AG09319 (cell line): ENCODE results near the gene IL18.

Source experiments
- DNase-seq: peaks from one replicate; pipeline ENCODE4 v3.0.0-alpha.2; 2010; ENCODE audit warnings: low read depth; ENCODE audit errors: extremely low read depth
- CTCF ChIP-seq: IDR thresholded peaks from 2 replicates; pipeline ENCODE4 v1.5.1; 2011; ENCODE audit warnings: low read depth, mild to moderate bottlenecking, inconsistent platforms, low read length, moderate library complexity

Gene IL18

GRCh38 chr11:112178428-112178827, 14.5 kb upstream of the IL18 start:
- no peak for DNase-seq
- no peak for TF ChIP-seq CTCF

GRCh38 chr11:112177589-112177988, 13.7 kb upstream of the IL18 start:
- no peak for TF ChIP-seq CTCF
- no peak for DNase-seq

GRCh38 chr11:112176077-112176476, 12.2 kb upstream of the IL18 start:
- DNase-seq = no peak
- TF ChIP-seq CTCF = no peak

GRCh38 chr11:112175599-112175952, 11.7 kb upstream of the IL18 start:
- TF ChIP-seq CTCF = no peak
- no peak for DNase-seq

GRCh38 chr11:112174789-112175598, 11.1 kb upstream of the IL18 start, which contains the start of gene BCO2:
BCO2 (plus strand) TSS chr11:112175512; CDS start chr11:112175602, 90 bp downstream.
- peak; percentile 34 for DNase-seq
- peak; percentile 73 for TF ChIP-seq CTCF

- no peak for DNase-seq
- no peak for TF ChIP-seq CTCF
These were observed 9.3 kb upstream of the IL18 start for GRCh38 chr11:112173152-112173551.

GRCh38 chr11:112172362-112172994, 8.6 kb upstream of the IL18 start:
- DNase-seq = no peak
- TF ChIP-seq CTCF = no peak
